Measurements from ENCODE around the gene MRPL43.

Gene MRPL43

GRCh38 chr10:100996678-100997359, 9.5 kb upstream of the MRPL43 start:
- H3K36me3 ChIP-seq (ENCODE audit: insufficient read depth, insufficient read length, low read length) = peaks cover 32% of the 10 kb centered on the region
- no peaks in the 10 kb centered on the region for H3K27me3 ChIP-seq (ENCODE audit: insufficient read depth, insufficient read length)
- no peaks in the 10 kb centered on the region for H3K9me3 ChIP-seq (ENCODE audit: insufficient read depth, low read length)
- DNase-seq (ENCODE audit: low read depth, low spot score) = no peak
- peak overlapping the region; percentile 91 for H3K9ac ChIP-seq (ENCODE audit: insufficient read length, low read depth)
- TF ChIP-seq SUZ12 (IDR thresholded peaks at IDR 0.05; ENCODE audit: extremely low read depth, insufficient read depth, insufficient read length) (no peak), YY1 (IDR thresholded peaks at IDR 0.05; ENCODE audit: insufficient read depth, insufficient read length) (no peak), ZNF274 (IDR thresholded peaks at IDR 0.05; ENCODE audit: low read depth, low read length) (no peak)
- peaks cover 12% of the 10 kb centered on the region for H3K4me1 ChIP-seq (ENCODE audit: insufficient read depth, insufficient read length)
- peak overlapping the region; percentile 66 for H3K4me3 ChIP-seq (ENCODE audit: insufficient read length, low read depth)

DNA sequence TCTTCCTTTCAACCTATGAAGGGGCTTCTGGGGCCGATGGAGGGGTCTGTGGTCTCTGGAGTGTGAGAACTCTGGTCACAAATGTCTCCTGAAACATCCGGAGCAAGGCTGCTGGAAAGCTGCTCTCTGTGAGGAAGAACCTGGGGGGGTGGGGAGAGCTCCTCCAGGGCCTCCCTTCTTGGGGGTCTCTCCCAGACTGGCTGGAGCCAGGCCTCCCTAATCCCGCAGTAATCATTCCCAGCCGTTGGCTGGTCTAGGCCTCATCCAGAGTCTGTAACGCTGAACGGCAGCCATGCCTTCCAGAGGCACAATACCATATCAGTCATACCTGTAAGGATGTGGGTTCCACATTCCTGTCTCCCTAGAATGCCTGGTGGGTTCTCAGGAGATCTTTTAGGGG, 7.9 kb upstream of the MRPL43 start:
- no peak overlapping the region for H3K9ac ChIP-seq (ENCODE audit: insufficient read length, low read depth)
- H3K27me3 ChIP-seq (ENCODE audit: insufficient read depth, insufficient read length) = no peaks in the 10 kb centered on the region
- no peak for DNase-seq (ENCODE audit: low read depth, low spot score)
- H3K36me3 ChIP-seq (ENCODE audit: insufficient read depth, insufficient read length, low read length) = peaks cover 39% of the 10 kb centered on the region
- no peaks in the 10 kb centered on the region for H3K9me3 ChIP-seq (ENCODE audit: insufficient read depth, low read length)
- no peak overlapping the region for H3K4me3 ChIP-seq (ENCODE audit: insufficient read length, low read depth)
- TF ChIP-seq ZNF274 (IDR thresholded peaks at IDR 0.05; ENCODE audit: low read depth, low read length) = no peak
- no peak for TF ChIP-seq YY1 (IDR thresholded peaks at IDR 0.05; ENCODE audit: insufficient read depth, insufficient read length)
- H3K4me1 ChIP-seq (ENCODE audit: insufficient read depth, insufficient read length) = peaks cover 9% of the 10 kb centered on the region

- DNase-seq (ENCODE audit: low read depth, low spot score) = no peak
- H3K9me3 ChIP-seq (ENCODE audit: insufficient read depth, low read length) = no peaks in the 10 kb centered on the region
- H3K27me3 ChIP-seq (ENCODE audit: insufficient read depth, insufficient read length) = no peaks in the 10 kb centered on the region
- H3K36me3 ChIP-seq (ENCODE audit: insufficient read depth, insufficient read length, low read length) = peaks cover 48% of the 10 kb centered on the region
- peaks cover 9% of the 10 kb centered on the region for H3K4me1 ChIP-seq (ENCODE audit: insufficient read depth, insufficient read length)
- H3K9ac ChIP-seq (ENCODE audit: insufficient read length, low read depth) = no peak overlapping the region
- H3K4me3 ChIP-seq (ENCODE audit: insufficient read length, low read depth) = no peak overlapping the region
- TF ChIP-seq SUZ12 (IDR thresholded peaks at IDR 0.05; ENCODE audit: extremely low read depth, insufficient read depth, insufficient read length) = no peak
- TF ChIP-seq YY1 (IDR thresholded peaks at IDR 0.05; ENCODE audit: insufficient read depth, insufficient read length) = no peak
- no peak for TF ChIP-seq ZNF274 (IDR thresholded peaks at IDR 0.05; ENCODE audit: low read depth, low read length)
Measured at GRCh38 chr10:100993986-100994708, 6.8 kb upstream of the MRPL43 start.

- TF ChIP-seq YY1 (IDR thresholded peaks at IDR 0.05; ENCODE audit: insufficient read depth, insufficient read length) (no peak), SUZ12 (IDR thresholded peaks at IDR 0.05; ENCODE audit: extremely low read depth, insufficient read depth, insufficient read length) (no peak), ZNF274 (IDR thresholded peaks at IDR 0.05; ENCODE audit: low read depth, low read length) (no peak)
- DNase-seq (ENCODE audit: low read depth, low spot score) = no peak
- peaks cover 6% of the 10 kb centered on the region for H3K4me1 ChIP-seq (ENCODE audit: insufficient read depth, insufficient read length)
- peaks cover 66% of the 10 kb centered on the region for H3K36me3 ChIP-seq (ENCODE audit: insufficient read depth, insufficient read length, low read length)
- no peaks in the 10 kb centered on the region for H3K27me3 ChIP-seq (ENCODE audit: insufficient read depth, insufficient read length)
- peak overlapping the region; percentile 8 for H3K9ac ChIP-seq (ENCODE audit: insufficient read length, low read depth)
- no peaks in the 10 kb centered on the region for H3K9me3 ChIP-seq (ENCODE audit: insufficient read depth, low read length)
- no peak overlapping the region for H3K4me3 ChIP-seq (ENCODE audit: insufficient read length, low read depth)
Measured at GRCh38 chr10:100989088-100989487, 1.8 kb upstream of the MRPL43 start.

- DNase-seq (ENCODE audit: low read depth, low spot score) = no peak
- TF ChIP-seq SUZ12 (IDR thresholded peaks at IDR 0.05; ENCODE audit: extremely low read depth, insufficient read depth, insufficient read length) (no peak), ZNF274 (IDR thresholded peaks at IDR 0.05; ENCODE audit: low read depth, low read length) (no peak), YY1 (IDR thresholded peaks at IDR 0.05; ENCODE audit: insufficient read depth, insufficient read length) (no peak)
- Histone ChIP-seq H3K4me3 (ENCODE audit: insufficient read length, low read depth) (peak overlapping the region; percentile 97), H3K36me3 (ENCODE audit: insufficient read depth, insufficient read length, low read length) (peaks cover 61% of the 10 kb centered on the region), H3K4me1 (ENCODE audit: insufficient read depth, insufficient read length) (peaks cover 6% of the 10 kb centered on the region), H3K27me3 (ENCODE audit: insufficient read depth, insufficient read length) (no peaks in the 10 kb centered on the region), H3K9me3 (ENCODE audit: insufficient read depth, low read length) (no peaks in the 10 kb centered on the region), H3K9ac (ENCODE audit: insufficient read length, low read depth) (peak overlapping the region; percentile 98)
Measured at GRCh38 chr10:100988166-100988565, 869 bp upstream of the MRPL43 start.

DNA sequence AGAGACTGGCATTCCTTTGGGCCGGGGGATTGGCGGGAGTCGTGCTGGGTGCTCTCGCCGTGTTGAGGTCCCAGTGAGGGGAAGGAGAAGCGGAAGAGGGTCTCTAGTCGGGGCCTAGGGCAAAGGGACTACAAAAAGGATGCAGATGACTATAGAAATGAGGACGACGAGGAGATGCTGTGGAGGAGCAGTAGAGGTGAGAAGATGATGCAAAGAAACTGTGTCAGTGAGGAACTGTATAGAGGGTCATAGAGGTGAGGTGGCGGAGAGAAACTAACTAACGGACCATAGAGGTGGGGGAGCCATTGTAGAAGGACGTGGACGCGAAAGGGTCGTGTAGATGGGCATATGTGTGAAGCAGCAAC, 370 bp upstream of the MRPL43 start:
- peaks cover 6% of the 10 kb centered on the region for H3K4me1 ChIP-seq (ENCODE audit: insufficient read depth, insufficient read length)
- H3K9ac ChIP-seq (ENCODE audit: insufficient read length, low read depth) = peak overlapping the region; percentile 98
- peak overlapping the region; percentile 97 for H3K4me3 ChIP-seq (ENCODE audit: insufficient read length, low read depth)
- no peak for TF ChIP-seq YY1 (IDR thresholded peaks at IDR 0.05; ENCODE audit: insufficient read depth, insufficient read length)
- TF ChIP-seq ZNF274 (IDR thresholded peaks at IDR 0.05; ENCODE audit: low read depth, low read length) = no peak
- peaks cover 60% of the 10 kb centered on the region for H3K36me3 ChIP-seq (ENCODE audit: insufficient read depth, insufficient read length, low read length)
- no peaks in the 10 kb centered on the region for H3K27me3 ChIP-seq (ENCODE audit: insufficient read depth, insufficient read length)
- DNase-seq (ENCODE audit: low read depth, low spot score) = no peak
- no peaks in the 10 kb centered on the region for H3K9me3 ChIP-seq (ENCODE audit: insufficient read depth, low read length)

- no peaks in the 10 kb centered on the region for H3K27me3 ChIP-seq (ENCODE audit: insufficient read depth, insufficient read length)
- peak overlapping the region; percentile 97 for H3K4me3 ChIP-seq (ENCODE audit: insufficient read length, low read depth)
- H3K36me3 ChIP-seq (ENCODE audit: insufficient read depth, insufficient read length, low read length) = peaks cover 61% of the 10 kb centered on the region
- DNase-seq (ENCODE audit: low read depth, low spot score) = no peak
- peaks cover 6% of the 10 kb centered on the region for H3K4me1 ChIP-seq (ENCODE audit: insufficient read depth, insufficient read length)
- TF ChIP-seq ZNF274 (IDR thresholded peaks at IDR 0.05; ENCODE audit: low read depth, low read length) = no peak
- no peak for TF ChIP-seq YY1 (IDR thresholded peaks at IDR 0.05; ENCODE audit: insufficient read depth, insufficient read length)
- TF ChIP-seq SUZ12 (IDR thresholded peaks at IDR 0.05; ENCODE audit: extremely low read depth, insufficient read depth, insufficient read length) = no peak
- peak overlapping the region; percentile 98 for H3K9ac ChIP-seq (ENCODE audit: insufficient read length, low read depth)
- H3K9me3 ChIP-seq (ENCODE audit: insufficient read depth, low read length) = no peaks in the 10 kb centered on the region
Measured at GRCh38 chr10:100986623-100986951, 710 bp downstream of the MRPL43 start.
